ENCODE results near the gene RCAN2. TPM values are rescaled to one million over a fixed set of nuclear protein-coding genes. Genes with fewer than 3 reads are reported as not detected.

RCAN2 gene
- total and polyA plus RNA-seq, 2 donors (not counting 3 experiments of a cell fraction or from before 2014, with no cell fraction given) = 0.07 to 0.33 TPM

GRCh38 chr6:46270336-46270735 lies 220.9 kb downstream of the RCAN2 start:
- no peaks in the 10 kb centered on the region for H3K79me2 ChIP-seq (ENCODE audit: control insufficient read depth, insufficient read depth, low read length)
- dilution Hi-C loops (cut with MboI; ENCODE audit: extremely low pct_ligation_motif_present, low sequenced_read_pairs) (no loop called here), intact Hi-C loops (cut with micrococcal nuclease) (no loop called here)
- H4K20me1 ChIP-seq (replicated peaks; ENCODE audit: control insufficient read depth, extremely low read depth, insufficient read depth, low read length) = no peaks in the 10 kb centered on the region
- no peak for FAIRE-seq
- no peak overlapping the region for H3K4me2 ChIP-seq (ENCODE audit: insufficient read depth, low read length)
- no peak for TF ChIP-seq MAX (IDR thresholded peaks at IDR 0.05; ENCODE audit: insufficient read depth, insufficient read length)
- POLR2A ChIA-PET = no interaction called here
- H2AFZ ChIP-seq (ENCODE audit: low read depth, low read length) = no peak overlapping the region
- H3K9me3 ChIP-seq (replicated peaks; ENCODE audit: control insufficient read depth, insufficient read depth, low read length) = no peaks in the 10 kb centered on the region
- peaks cover 0 to 5% of the 10 kb centered on the region in 2 experiments for H3K27me3 ChIP-seq (ENCODE audit: control insufficient read depth in 2 of 2, insufficient read depth in 2 of 2, low read length in 2 of 2)
- H3K4me3 ChIP-seq (replicated peaks in 1 of 3; ENCODE audit: insufficient read depth in 1 of 3, low read depth in 1 of 3, low read length in 3 of 3) = no peak overlapping the region
- no peak overlapping the region for H3K27ac ChIP-seq (ENCODE audit: insufficient read depth, low read depth, low read length)
- H3K4me1 ChIP-seq (ENCODE audit: control insufficient read depth, extremely low read depth, insufficient read depth, low read length) = no peaks in the 10 kb centered on the region
- no peak for DNase-seq (ENCODE audit: low read depth, low spot score)
- no peak overlapping the region for H3K9ac ChIP-seq (replicated peaks; ENCODE audit: extremely low read depth, insufficient read depth, low read length)
- no peaks in the 10 kb centered on the region for H3K9me1 ChIP-seq (replicated peaks; ENCODE audit: control insufficient read depth, extremely low read depth, insufficient read depth, low read length)
- CTCF ChIA-PET = no interaction called here
- BruUV-seq (replicated peaks) = no TSS peak
- H3K36me3 ChIP-seq (ENCODE audit: control insufficient read depth in 2 of 2, extremely low read depth in 1 of 2, insufficient read depth in 2 of 2, low read length in 2 of 2) = no peaks in the 10 kb centered on the region

GRCh38 chr6:46269447-46270229 lies 221.6 kb downstream of the RCAN2 start:
- FAIRE-seq = no peak
- H3K4me2 ChIP-seq (ENCODE audit: insufficient read depth, low read length) = no peak overlapping the region
- no peaks in the 10 kb centered on the region for H4K20me1 ChIP-seq (replicated peaks; ENCODE audit: control insufficient read depth, extremely low read depth, insufficient read depth, low read length)
- no peaks in the 10 kb centered on the region for H3K9me3 ChIP-seq (replicated peaks; ENCODE audit: control insufficient read depth, insufficient read depth, low read length)
- H3K4me3 ChIP-seq (replicated peaks in 1 of 3; ENCODE audit: insufficient read depth in 1 of 3, low read depth in 1 of 3, low read length in 3 of 3) = no peak overlapping the region
- H3K9ac ChIP-seq (replicated peaks; ENCODE audit: extremely low read depth, insufficient read depth, low read length) = no peak overlapping the region
- H3K36me3 ChIP-seq (ENCODE audit: control insufficient read depth in 2 of 2, extremely low read depth in 1 of 2, insufficient read depth in 2 of 2, low read length in 2 of 2) = no peaks in the 10 kb centered on the region
- H2AFZ ChIP-seq (ENCODE audit: low read depth, low read length) = no peak overlapping the region
- CTCF ChIA-PET = no interaction called here
- BruUV-seq (replicated peaks) = no TSS peak
- dilution Hi-C loops (cut with MboI; ENCODE audit: extremely low pct_ligation_motif_present, low sequenced_read_pairs) (no loop called here), intact Hi-C loops (cut with micrococcal nuclease) (no loop called here)
- H3K9me1 ChIP-seq (replicated peaks; ENCODE audit: control insufficient read depth, extremely low read depth, insufficient read depth, low read length) = no peaks in the 10 kb centered on the region
- TF ChIP-seq POLR2A (IDR thresholded peaks at IDR 0.05; ENCODE audit: low read depth, low read length) (no peak), JUN (IDR thresholded peaks at IDR 0.05; ENCODE audit: borderline replicate concordance, insufficient read depth, insufficient read length, low read depth) (no peak), GATA2 (IDR thresholded peaks at IDR 0.05; ENCODE audit: insufficient read depth, insufficient read length, low read depth, low read length) (no peak), CTCF (IDR thresholded peaks at IDR 0.05; ENCODE audit: extremely low read depth in 1 of 2, insufficient read depth in 1 of 2, low read depth in 1 of 2, low read length in 2 of 2) (no peak), MYC (IDR thresholded peaks at IDR 0.05; ENCODE audit: low read depth, low read length) (no peak), EZH2 (IDR thresholded peaks at IDR 0.05; ENCODE audit: borderline replicate concordance, low read depth, low read length, severe bottlenecking) (no peak), FOS (IDR thresholded peaks at IDR 0.05; ENCODE audit: borderline replicate concordance, insufficient read depth, low read length) (no peak), POLR2AphosphoS5 (IDR thresholded peaks at IDR 0.05; ENCODE audit: insufficient read depth, low read depth, low read length) (no peak), MAX (IDR thresholded peaks at IDR 0.05; ENCODE audit: insufficient read depth, insufficient read length) (no peak)
- POLR2A ChIA-PET = no interaction called here
- peaks cover 0 to 5% of the 10 kb centered on the region in 2 experiments for H3K27me3 ChIP-seq (ENCODE audit: control insufficient read depth in 2 of 2, insufficient read depth in 2 of 2, low read length in 2 of 2)
- no peaks in the 10 kb centered on the region for H3K79me2 ChIP-seq (ENCODE audit: control insufficient read depth, insufficient read depth, low read length)
- no peaks in the 10 kb centered on the region for H3K4me1 ChIP-seq (ENCODE audit: control insufficient read depth, extremely low read depth, insufficient read depth, low read length)
- H3K27ac ChIP-seq (ENCODE audit: insufficient read depth, low read depth, low read length) = no peak overlapping the region
- DNase-seq (ENCODE audit: low read depth, low spot score) = no peak
